ENCODE measurements around the gene KIFAP3.

- TF ChIP-seq POLR2A (IDR thresholded peaks at IDR 0.05) (no peak), CTCF (IDR thresholded peaks at IDR 0.05 in 4 of 5, conservative IDR thresholded peaks at IDR 0.05 in 1 of 5) (no peak)
Measured at GRCh38 chr1:169891539-169891885, 183.0 kb downstream of the KIFAP3 start.
